Naive thymus-derived CD8-positive, alpha-beta T cell (primary cell): ENCODE data around the gene LGMN. TPM values are rescaled to one million over a fixed set of nuclear protein-coding genes. Genes with fewer than 3 reads are reported as not detected.

Experiments used
- ATAC-seq, 2 donors: fragments of 150-1000 bp; cut with Tn5 transposase in 1 of 2; sonication (Bioruptor Pico), chemical (Tn5 transposase) in 1 of 2; 1 replicate in 1 of 2; 2 replicates in 1 of 2; pipeline ENCODE4 v1.10.0; 2021; ENCODE audit warnings: mild to moderate bottlenecking in 2 of 2, moderate library complexity in 2 of 2
- POLR2A ChIA-PET: fragments of 350-600 bp; sonication (Branson Sonifier 250); formaldehyde crosslinking; loops from one replicate; lab custom pipeline; 2021; ENCODE audit warnings: antibody characterized with exemption; lab: Charles Lee
- DNase-seq, 10 donors: peaks; one replicate each; pipeline versions ENCODE4 v3.0.0 to v3.0.0-alpha.2; 2020 to 2022
- H3K27ac Mint-ChIP-seq, 10 donors: one replicate each; pipeline ENCODE4 v1.8.0; 2020 to 2022; ENCODE audit warnings: mild to moderate bottlenecking in 10 of 10, mixed read lengths in 10 of 10, moderate library complexity in 4 of 10, inconsistent platforms in 1 of 10
- H3K27me3 Mint-ChIP-seq, 5 donors: one replicate each; pipeline ENCODE4 v1.8.0; 2021 to 2022; ENCODE audit warnings: mixed read lengths in 5 of 5
- H3K36me3 Mint-ChIP-seq, 3 donors: one replicate each; pipeline ENCODE4 v1.8.0; 2020 to 2022; ENCODE audit warnings: mixed read lengths in 3 of 3, mild to moderate bottlenecking in 2 of 3, inconsistent platforms in 1 of 3
- H3K4me1 Mint-ChIP-seq, 4 donors: one replicate each; pipeline ENCODE4 v1.8.0; 2021 to 2022; ENCODE audit warnings: mixed read lengths in 4 of 4
- H3K4me3 Mint-ChIP-seq, 10 donors: one replicate each; pipeline ENCODE4 v1.8.0; 2020 to 2022; ENCODE audit warnings: mild to moderate bottlenecking in 10 of 10, mixed read lengths in 10 of 10, moderate library complexity in 6 of 10, inconsistent platforms in 1 of 10
- H3K9me3 Mint-ChIP-seq, 9 donors: one replicate each; pipeline ENCODE4 v1.8.0; 2020 to 2022; ENCODE audit warnings: mixed read lengths in 9 of 9, mild to moderate bottlenecking in 3 of 9, inconsistent platforms in 1 of 9, moderate library complexity in 1 of 9
- polyA plus RNA-seq, 3 donors: library from polyadenylated mRNA; unstranded; fragments of 300-500 nt; fragmentation: Illumina TruSeq; gene quantifications; one replicate each; pipeline ENCODE4 v1.2.3, GENCODE V29; 2021
- total RNA-seq, 8 experiments: library from RNA in 2 of 8; stranded (reverse) in 2 of 8; gene quantifications; one replicate each; pipeline ENCODE4 v1.2.3 and lab custom pipeline; 2021 to 2026

Gene LGMN
- total and polyA plus RNA-seq, 5 experiments from 2014 or later, result 17.7 to 38.3 (median 19.6) TPM

GRCh38 chr14:92702441-92702918 is 45.9 kb downstream of the LGMN start:
- POLR2A ChIA-PET, result no interaction called here
- no peak for ATAC-seq

GRCh38 chr14:92701826-92702225 is 46.6 kb downstream of the LGMN start:
- H3K27ac Mint-ChIP-seq, result no peak overlapping the region
- DNase-seq (peak in 1 of 10 donors; percentile 35), ATAC-seq (no peak)
- H3K27me3 Mint-ChIP-seq, result no peaks in the 10 kb centered on the region
- no peaks in the 10 kb centered on the region for H3K9me3 Mint-ChIP-seq
- no peak overlapping the region for H3K4me3 Mint-ChIP-seq
- peaks cover 0 to 34% (median 22%) of the 10 kb centered on the region in 3 donors for H3K36me3 Mint-ChIP-seq
- peaks cover 7 to 43% (median 14%) of the 10 kb centered on the region in 4 donors for H3K4me1 Mint-ChIP-seq
- POLR2A ChIA-PET, result no interaction called here

More at GRCh38 chr14:92702441-92702918, 45.9 kb downstream of the LGMN start:
- no peaks in the 10 kb centered on the region for H3K9me3 Mint-ChIP-seq
- H3K4me3 Mint-ChIP-seq, result no peak overlapping the region
- DNase-seq, result peak in 1 of 10 donors; percentile 42
- H3K4me1 Mint-ChIP-seq, result peaks cover 4 to 38% (median 8%) of the 10 kb centered on the region in 4 donors
- H3K36me3 Mint-ChIP-seq, result peaks cover 0 to 39% (median 25%) of the 10 kb centered on the region in 3 donors
- no peak overlapping the region for H3K27ac Mint-ChIP-seq
- no peaks in the 10 kb centered on the region for H3K27me3 Mint-ChIP-seq

GRCh38 chr14:92698393-92698792 is 50.0 kb downstream of the LGMN start:
- no peaks in the 10 kb centered on the region for H3K27me3 Mint-ChIP-seq
- no peaks in the 10 kb centered on the region for H3K9me3 Mint-ChIP-seq
- POLR2A ChIA-PET, result interaction anchor here (0.6 to 1.3 kb wide), 2 partner anchors 9 to 12 kb away, joined by 3 to 7 read pairs; no protein-coding TSS in a partner anchor
- peaks cover 0 to 4% (median 2%) of the 10 kb centered on the region in 3 donors for H3K36me3 Mint-ChIP-seq
- ATAC-seq (no peak), DNase-seq (no peak)
- peaks cover 26 to 56% (median 43%) of the 10 kb centered on the region in 4 donors for H3K4me1 Mint-ChIP-seq
- no peak overlapping the region for H3K4me3 Mint-ChIP-seq
- H3K27ac Mint-ChIP-seq, result no peak overlapping the region

GRCh38 chr14:92696366-92696765 is 52.1 kb downstream of the LGMN start:
- H3K27me3 Mint-ChIP-seq, result no peaks in the 10 kb centered on the region
- H3K4me3 Mint-ChIP-seq, result peak overlapping the region in 1 of 10 donors; percentile 8
- no peaks in the 10 kb centered on the region for H3K36me3 Mint-ChIP-seq
- peak overlapping the region in 8 of 10 donors; percentile 11 to 91 (median 58) for H3K27ac Mint-ChIP-seq
- H3K4me1 Mint-ChIP-seq, result peaks cover 31 to 59% (median 53%) of the 10 kb centered on the region in 4 donors
- peak in 1 of 10 donors; percentile 16 for DNase-seq
- no peak for ATAC-seq
- POLR2A ChIA-PET, result interaction anchor here (0.9 kb wide), 1 partner anchor 501 kb away, joined by 3 read pairs; no protein-coding TSS in a partner anchor
- no peaks in the 10 kb centered on the region for H3K9me3 Mint-ChIP-seq

- DNase-seq (peak in 1 of 10 donors; percentile 19), ATAC-seq (no peak)
- no peaks in the 10 kb centered on the region for H3K9me3 Mint-ChIP-seq
- H3K36me3 Mint-ChIP-seq, result peaks cover 0 to 3% (median 0%) of the 10 kb centered on the region in 3 donors
- H3K4me3 Mint-ChIP-seq, result peak overlapping the region in 1 of 10 donors; percentile 38
- H3K27me3 Mint-ChIP-seq, result no peaks in the 10 kb centered on the region
- POLR2A ChIA-PET, result interaction anchor here (0.9 kb wide), 1 partner anchor 502 kb away, joined by 3 read pairs; no protein-coding TSS in a partner anchor
- peaks cover 31 to 59% (median 53%) of the 10 kb centered on the region in 4 donors for H3K4me1 Mint-ChIP-seq
- H3K27ac Mint-ChIP-seq, result peak overlapping the region in 3 of 10 donors; percentile 61 to 91 (median 63)
Measured at GRCh38 chr14:92695562-92695961, 52.9 kb downstream of the LGMN start.

GRCh38 chr14:92694807-92695206 is 53.6 kb downstream of the LGMN start:
- H3K27me3 Mint-ChIP-seq, result no peaks in the 10 kb centered on the region
- ATAC-seq (no peak), DNase-seq (peak in 1 of 10 donors; percentile 19)
- POLR2A ChIA-PET, result interaction anchor here (0.7 kb wide), 1 partner anchor 54 kb away, joined by 4 read pairs; the partner anchor contains the start of gene LGMN
- peaks cover 0 to 10% (median 0%) of the 10 kb centered on the region in 3 donors for H3K36me3 Mint-ChIP-seq
- H3K27ac Mint-ChIP-seq, result peak overlapping the region in 9 of 10 donors; percentile 26 to 91 (median 80)
- H3K4me1 Mint-ChIP-seq, result peaks cover 31 to 62% (median 53%) of the 10 kb centered on the region in 4 donors
- H3K4me3 Mint-ChIP-seq, result peak overlapping the region in 2 of 10 donors; percentile 2 to 26
- H3K9me3 Mint-ChIP-seq, result no peaks in the 10 kb centered on the region

- Mint-ChIP-seq H3K4me3 (peak overlapping the region in 4 of 10 donors; percentile 2 to 27 (median 16)), H3K27ac (peak overlapping the region; percentile 42 to 93 (median 78)), H3K4me1 (peaks cover 31 to 62% (median 53%) of the 10 kb centered on the region in 4 donors), H3K36me3 (peaks cover 0 to 14% (median 0%) of the 10 kb centered on the region in 3 donors), H3K27me3 (no peaks in the 10 kb centered on the region), H3K9me3 (no peaks in the 10 kb centered on the region)
- POLR2A ChIA-PET, result interaction anchor here (0.7 to 1.3 kb wide), 2 partner anchors 10 to 55 kb away, joined by 3 to 4 read pairs; partner anchors contain the start of gene LGMN
- DNase-seq, result peak in 1 of 10 donors; percentile 57
- peak in 1 of 2 donors; percentile 21 for ATAC-seq
Measured at GRCh38 chr14:92693998-92694795, 54.2 kb downstream of the LGMN start.

- DNase-seq, result peak; percentile 21 to 85 (median 58)
- no peaks in the 10 kb centered on the region for H3K9me3 Mint-ChIP-seq
- H3K4me3 Mint-ChIP-seq, result peak overlapping the region in 4 of 10 donors; percentile 8 to 72 (median 36)
- POLR2A ChIA-PET, result interaction anchor here (0.6 to 1.3 kb wide), 3 partner anchors 11 to 15 kb away, joined by 3 read pairs; no protein-coding TSS in a partner anchor
- peaks cover 0 to 24% (median 2%) of the 10 kb centered on the region in 3 donors for H3K36me3 Mint-ChIP-seq
- ATAC-seq, result peak; percentile 72 to 86
- peaks cover 31 to 56% (median 49%) of the 10 kb centered on the region in 4 donors for H3K4me1 Mint-ChIP-seq
- no peaks in the 10 kb centered on the region for H3K27me3 Mint-ChIP-seq
- H3K27ac Mint-ChIP-seq, result peak overlapping the region; percentile 42 to 93 (median 68)
Measured at GRCh38 chr14:92692822-92693226, 55.6 kb downstream of the LGMN start.

- ATAC-seq, result no peak
Measured at GRCh38 chr14:92690171-92691011, 58.0 kb downstream of the LGMN start.

GRCh38 chr14:92688434-92689375 is 59.7 kb downstream of the LGMN start:
- Mint-ChIP-seq H3K27ac (peak overlapping the region in 7 of 10 donors; percentile 5 to 82 (median 34)), H3K4me3 (no peak overlapping the region), H3K36me3 (peaks cover 0 to 52% (median 9%) of the 10 kb centered on the region in 3 donors), H3K27me3 (no peaks in the 10 kb centered on the region), H3K9me3 (no peaks in the 10 kb centered on the region), H3K4me1 (peaks cover 6 to 30% (median 15%) of the 10 kb centered on the region in 4 donors)
- ATAC-seq (no peak), DNase-seq (no peak)
- POLR2A ChIA-PET, result interaction anchor here (0.7 to 1.9 kb wide), 6 partner anchors 10 to 36 kb away, joined by 3 to 5 read pairs (median 4); no protein-coding TSS in a partner anchor

More at GRCh38 chr14:92690171-92691011, 58.0 kb downstream of the LGMN start:
- DNase-seq, result peak in 1 of 10 donors; percentile 37
- Mint-ChIP-seq H3K27ac (peak overlapping the region in 8 of 10 donors; percentile 15 to 87 (median 48)), H3K4me3 (no peak overlapping the region), H3K4me1 (peaks cover 19 to 43% (median 30%) of the 10 kb centered on the region in 4 donors), H3K27me3 (no peaks in the 10 kb centered on the region), H3K9me3 (no peaks in the 10 kb centered on the region), H3K36me3 (peaks cover 0 to 42% (median 9%) of the 10 kb centered on the region in 3 donors)
- POLR2A ChIA-PET, result interaction anchor here (0.6 to 1.9 kb wide), 6 partner anchors 36 to 615 kb away, joined by 3 to 5 read pairs (median 4); partner anchors contain the start of genes CPSF2 and NDUFB1
